Ovary (tissue), 3 donors: Measurements from ENCODE around the gene SRP19.

ENCODE experiments used
- POLR2A ChIP-seq: fragments of 450-650 bp; IDR thresholded peaks from one replicate; pipeline ENCODE4 v1.6.1; 2017; ENCODE audit warnings: antibody characterized with exemption, mild to moderate bottlenecking, moderate library complexity
- TF ChIP-seq, protein P1 (sequence below), 3 donors: fragments of 450-650 bp in 2 of 3; fragments of 200-600 bp in 1 of 3; IDR thresholded peaks; one replicate each; pipeline versions ENCODE4 v1.5.1 to v1.8.0; 2016 to 2022; ENCODE audit warnings: antibody characterized with exemption in 3 of 3, mild to moderate bottlenecking in 1 of 3
- donor health status: DM: no; HTN: no; CAD: no.

GRCh38 chr5:112822456-112822855 lies 38.6 kb upstream of the SRP19 start:
- TF ChIP-seq POLR2A: no peak
- TF ChIP-seq, protein P1, sequence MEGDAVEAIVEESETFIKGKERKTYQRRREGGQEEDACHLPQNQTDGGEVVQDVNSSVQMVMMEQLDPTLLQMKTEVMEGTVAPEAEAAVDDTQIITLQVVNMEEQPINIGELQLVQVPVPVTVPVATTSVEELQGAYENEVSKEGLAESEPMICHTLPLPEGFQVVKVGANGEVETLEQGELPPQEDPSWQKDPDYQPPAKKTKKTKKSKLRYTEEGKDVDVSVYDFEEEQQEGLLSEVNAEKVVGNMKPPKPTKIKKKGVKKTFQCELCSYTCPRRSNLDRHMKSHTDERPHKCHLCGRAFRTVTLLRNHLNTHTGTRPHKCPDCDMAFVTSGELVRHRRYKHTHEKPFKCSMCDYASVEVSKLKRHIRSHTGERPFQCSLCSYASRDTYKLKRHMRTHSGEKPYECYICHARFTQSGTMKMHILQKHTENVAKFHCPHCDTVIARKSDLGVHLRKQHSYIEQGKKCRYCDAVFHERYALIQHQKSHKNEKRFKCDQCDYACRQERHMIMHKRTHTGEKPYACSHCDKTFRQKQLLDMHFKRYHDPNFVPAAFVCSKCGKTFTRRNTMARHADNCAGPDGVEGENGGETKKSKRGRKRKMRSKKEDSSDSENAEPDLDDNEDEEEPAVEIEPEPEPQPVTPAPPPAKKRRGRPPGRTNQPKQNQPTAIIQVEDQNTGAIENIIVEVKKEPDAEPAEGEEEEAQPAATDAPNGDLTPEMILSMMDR (IDR thresholded peaks at IDR 0.05): no peak
